Immature natural killer cell (primary cell): ENCODE data around the gene TMEM121B. TPM values are rescaled to one million over a fixed set of nuclear protein-coding genes. Genes with fewer than 3 reads are reported as not detected.
A peak's percentile ranks its signal among the peaks of the same experiment; 100 is the strongest.

Experiments used
- DNase-seq, 3 donors: peaks; one replicate each; pipeline ENCODE4 v3.0.0; 2022; ENCODE audit warnings: mixed read lengths in 1 of 3
- H3K27ac Mint-ChIP-seq, 6 donors: one replicate each; pipeline ENCODE4 v1.8.0; 2020; ENCODE audit warnings: mixed read lengths in 6 of 6, mild to moderate bottlenecking in 5 of 6, inconsistent platforms in 4 of 6, moderate library complexity in 3 of 6
- H3K27me3 Mint-ChIP-seq, 3 donors: one replicate each; pipeline ENCODE4 v1.8.0; 2020 to 2021; ENCODE audit warnings: low read depth in 3 of 3, mild to moderate bottlenecking in 3 of 3, mixed read lengths in 3 of 3, moderate library complexity in 3 of 3, inconsistent platforms in 1 of 3
- H3K36me3 Mint-ChIP-seq, 3 donors: one replicate each; pipeline ENCODE4 v1.8.0; 2020; ENCODE audit warnings: mixed read lengths in 3 of 3, inconsistent platforms in 2 of 3, mild to moderate bottlenecking in 2 of 3
- H3K4me1 Mint-ChIP-seq, 2 donors: one replicate each; pipeline ENCODE4 v1.8.0; 2020; ENCODE audit warnings: inconsistent platforms in 2 of 2, mild to moderate bottlenecking in 2 of 2, mixed read lengths in 2 of 2, moderate library complexity in 1 of 2
- H3K4me3 Mint-ChIP-seq, 5 donors: one replicate each; pipeline ENCODE4 v1.8.0; 2020; ENCODE audit warnings: mild to moderate bottlenecking in 5 of 5, mixed read lengths in 5 of 5, inconsistent platforms in 3 of 5, moderate library complexity in 3 of 5
- H3K9me3 Mint-ChIP-seq, 6 donors: one replicate each; pipeline ENCODE4 v1.8.0; 2020; ENCODE audit warnings: mild to moderate bottlenecking in 6 of 6, mixed read lengths in 6 of 6, inconsistent platforms in 4 of 6, moderate library complexity in 3 of 6
- polyA plus RNA-seq, 3 donors: library from polyadenylated mRNA; unstranded; fragments of 300-500 nt; fragmentation: Illumina TruSeq; gene quantifications; one replicate each; pipeline ENCODE4 v1.2.3, GENCODE V29; 2021

Gene TMEM121B
- polyA plus RNA-seq, 3 donors from 2014 or later = not detected

- Mint-ChIP-seq H3K9me3 (no peaks in the 10 kb centered on the region), H3K4me3 (peak overlapping the region; percentile 88 to 90 (median 89)), H3K27ac (peak overlapping the region; percentile 74 to 89 (median 86)), H3K27me3 (peaks cover 9 to 21% (median 12%) of the 10 kb centered on the region in 3 donors), H3K36me3 (peaks cover 0 to 7% (median 7%) of the 10 kb centered on the region in 3 donors), H3K4me1 (peaks cover 62 to 66% of the 10 kb centered on the region in 2 donors)
- peak; percentile 73 to 75 (median 75) for DNase-seq
Observed at GRCh38 chr22:17087498-17088131, 33.5 kb downstream of the TMEM121B start.

GRCh38 chr22:17086788-17087497 lies 34.2 kb downstream of the TMEM121B start:
- H3K27ac Mint-ChIP-seq = peak overlapping the region; percentile 76 to 89 (median 86)
- peaks cover 0 to 4% (median 4%) of the 10 kb centered on the region in 3 donors for H3K36me3 Mint-ChIP-seq
- H3K27me3 Mint-ChIP-seq = peaks cover 9 to 20% (median 12%) of the 10 kb centered on the region in 3 donors
- peaks cover 59 to 61% of the 10 kb centered on the region in 2 donors for H3K4me1 Mint-ChIP-seq
- H3K4me3 Mint-ChIP-seq = peak overlapping the region; percentile 88 to 90 (median 89)
- DNase-seq = peak in 1 of 3 donors; percentile 7
- H3K9me3 Mint-ChIP-seq = no peaks in the 10 kb centered on the region

GRCh38 chr22:17086296-17086695 lies 34.9 kb downstream of the TMEM121B start:
- Mint-ChIP-seq H3K9me3 (no peaks in the 10 kb centered on the region), H3K36me3 (peaks cover 0 to 4% (median 4%) of the 10 kb centered on the region in 3 donors), H3K4me3 (peak overlapping the region; percentile 88 to 90 (median 89)), H3K27me3 (peaks cover 9 to 17% (median 12%) of the 10 kb centered on the region in 3 donors), H3K4me1 (peaks cover 56% of the 10 kb centered on the region in 2 donors), H3K27ac (peak overlapping the region; percentile 42 to 91 (median 74))
- DNase-seq = no peak

GRCh38 chr22:17085277-17086181 lies 35.6 kb downstream of the TMEM121B start:
- Mint-ChIP-seq H3K4me1 (peaks cover 49 to 50% of the 10 kb centered on the region in 2 donors), H3K9me3 (no peaks in the 10 kb centered on the region), H3K27me3 (peaks cover 9 to 17% (median 12%) of the 10 kb centered on the region in 3 donors), H3K4me3 (peak overlapping the region; percentile 88 to 91 (median 90)), H3K36me3 (no peaks in the 10 kb centered on the region), H3K27ac (peak overlapping the region in 5 of 6 donors; percentile 42 to 91 (median 74))
- DNase-seq = peak; percentile 12 to 38 (median 27)

- Mint-ChIP-seq H3K4me3 (peak within 1 kb of the TSS; percentile 88 to 94 (median 90)), H3K4me1 (peaks cover 46 to 49% of the 10 kb centered on the region in 2 donors), H3K36me3 (no peaks in the 10 kb centered on the region), H3K27me3 (peaks cover 9 to 17% (median 12%) of the 10 kb centered on the region in 3 donors), H3K9me3 (no peaks in the 10 kb centered on the region), H3K27ac (peak within 1 kb of the TSS; percentile 74 to 92 (median 88))
- peak; percentile 92 to 94 (median 94) for DNase-seq
Observed at GRCh38 chr22:17084554-17085276, 36.4 kb downstream of the TMEM121B start, which contains the start of gene IL17RA. TSS of gene IL17RA (plus strand) at chr22:17085000. CDS start at chr22:17085092, 92 bp downstream.

- peaks cover 40 to 42% of the 10 kb centered on the region in 2 donors for H3K4me1 Mint-ChIP-seq
- H3K4me3 Mint-ChIP-seq = peak overlapping the region; percentile 87 to 94 (median 90)
- H3K36me3 Mint-ChIP-seq = no peaks in the 10 kb centered on the region
- no peak for DNase-seq
- no peaks in the 10 kb centered on the region for H3K9me3 Mint-ChIP-seq
- H3K27ac Mint-ChIP-seq = peak overlapping the region in 5 of 6 donors; percentile 73 to 85 (median 76)
- H3K27me3 Mint-ChIP-seq = peaks cover 9 to 17% (median 12%) of the 10 kb centered on the region in 3 donors
Observed at GRCh38 chr22:17083811-17084441, 37.2 kb downstream of the TMEM121B start.

GRCh38 chr22:17083255-17083654 lies 37.9 kb downstream of the TMEM121B start:
- Mint-ChIP-seq H3K9me3 (no peaks in the 10 kb centered on the region), H3K4me1 (peaks cover 37 to 40% of the 10 kb centered on the region in 2 donors), H3K36me3 (no peaks in the 10 kb centered on the region), H3K27me3 (peaks cover 9 to 17% (median 12%) of the 10 kb centered on the region in 3 donors), H3K4me3 (peak overlapping the region; percentile 71 to 94 (median 90)), H3K27ac (peak overlapping the region in 4 of 6 donors; percentile 68 to 82 (median 76))
- DNase-seq = no peak

- H3K9me3 Mint-ChIP-seq = no peaks in the 10 kb centered on the region
- peaks cover 3 to 5% (median 4%) of the 10 kb centered on the region in 3 donors for H3K27me3 Mint-ChIP-seq
- DNase-seq = no peak
- peaks cover 12 to 15% of the 10 kb centered on the region in 2 donors for H3K4me1 Mint-ChIP-seq
- H3K36me3 Mint-ChIP-seq = no peaks in the 10 kb centered on the region
- no peak overlapping the region for H3K27ac Mint-ChIP-seq
- no peak overlapping the region for H3K4me3 Mint-ChIP-seq
Observed at GRCh38 chr22:17079572-17079971, 41.6 kb downstream of the TMEM121B start.

- Mint-ChIP-seq H3K36me3 (no peaks in the 10 kb centered on the region), H3K9me3 (no peaks in the 10 kb centered on the region), H3K4me3 (no peak overlapping the region), H3K4me1 (peaks cover 0 to 4% of the 10 kb centered on the region in 2 donors), H3K27ac (no peak overlapping the region), H3K27me3 (peaks cover 1 to 6% (median 4%) of the 10 kb centered on the region in 3 donors)
- DNase-seq = no peak
Observed at GRCh38 chr22:17077255-17077654, 43.9 kb downstream of the TMEM121B start.

- no peak for DNase-seq
- Mint-ChIP-seq H3K27me3 (peaks cover 1 to 8% (median 4%) of the 10 kb centered on the region in 3 donors), H3K4me3 (no peak overlapping the region), H3K4me1 (peaks cover 0 to 4% of the 10 kb centered on the region in 2 donors), H3K36me3 (no peaks in the 10 kb centered on the region), H3K9me3 (no peaks in the 10 kb centered on the region), H3K27ac (no peak overlapping the region)
Observed at GRCh38 chr22:17074648-17075002, 46.5 kb downstream of the TMEM121B start.

GRCh38 chr22:17072877-17073276 lies 48.3 kb downstream of the TMEM121B start:
- DNase-seq = no peak
- Mint-ChIP-seq H3K27me3 (peaks cover 3 to 8% (median 4%) of the 10 kb centered on the region in 3 donors), H3K4me3 (no peak overlapping the region), H3K9me3 (no peaks in the 10 kb centered on the region), H3K36me3 (no peaks in the 10 kb centered on the region), H3K27ac (no peak overlapping the region), H3K4me1 (peaks cover 0 to 4% of the 10 kb centered on the region in 2 donors)
